HG03025 (cell line): Measurements from ENCODE around the gene TTC7B.

Experiments used
- ATAC-seq: cut with Tn5 transposase; IDR thresholded peaks from one replicate; pipeline ENCODE4 v1.9.1; 2021; ENCODE audit warnings: mild to moderate bottlenecking, moderate library complexity; ENCODE audit not compliant: unreplicated experiment, low FRiP score

TTC7B gene

DNA sequence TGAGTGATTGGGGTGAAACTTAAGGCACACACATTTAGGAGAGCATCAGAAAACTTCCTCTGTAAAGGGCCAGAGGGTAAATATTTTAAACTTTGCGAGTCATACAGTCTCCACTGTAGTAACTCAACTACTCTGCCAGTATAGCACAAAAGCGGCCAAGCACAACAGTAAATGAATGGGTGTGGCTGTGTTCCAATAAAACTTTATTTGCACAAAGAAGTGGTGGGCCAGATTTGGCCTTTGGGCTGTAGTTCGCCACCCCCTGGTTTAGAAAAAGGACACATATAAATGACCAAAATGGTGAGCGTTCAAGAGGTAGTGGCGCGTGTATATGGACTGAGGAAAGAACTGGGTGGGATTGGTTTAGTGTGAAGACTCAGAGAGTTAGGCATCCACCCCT, 309.5 kb downstream of the TTC7B start:
- no peak for ATAC-seq

- no peak for ATAC-seq
These were observed 310.7 kb downstream of the TTC7B start for GRCh38 chr14:90505531-90505930.

DNA sequence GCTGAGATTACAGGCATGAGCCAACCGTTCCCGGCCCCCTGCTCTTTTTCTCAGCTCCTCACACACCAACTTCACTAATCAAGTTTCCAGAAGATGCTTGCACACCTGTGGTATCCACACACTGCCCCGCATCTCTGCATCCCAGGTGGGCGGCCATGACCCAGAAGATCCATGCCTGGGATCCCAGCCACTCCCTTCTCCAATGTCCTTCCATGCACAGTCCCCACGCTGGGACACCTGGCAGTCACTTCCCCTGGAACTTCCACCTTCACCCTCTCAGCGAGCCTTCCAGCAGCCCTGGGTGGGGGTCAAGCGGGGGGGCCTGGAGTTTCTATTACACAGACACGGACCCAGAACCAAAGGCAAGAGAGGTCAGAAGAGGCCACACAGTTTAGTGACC, 311.6 kb downstream of the TTC7B start:
- no peak for ATAC-seq

DNA sequence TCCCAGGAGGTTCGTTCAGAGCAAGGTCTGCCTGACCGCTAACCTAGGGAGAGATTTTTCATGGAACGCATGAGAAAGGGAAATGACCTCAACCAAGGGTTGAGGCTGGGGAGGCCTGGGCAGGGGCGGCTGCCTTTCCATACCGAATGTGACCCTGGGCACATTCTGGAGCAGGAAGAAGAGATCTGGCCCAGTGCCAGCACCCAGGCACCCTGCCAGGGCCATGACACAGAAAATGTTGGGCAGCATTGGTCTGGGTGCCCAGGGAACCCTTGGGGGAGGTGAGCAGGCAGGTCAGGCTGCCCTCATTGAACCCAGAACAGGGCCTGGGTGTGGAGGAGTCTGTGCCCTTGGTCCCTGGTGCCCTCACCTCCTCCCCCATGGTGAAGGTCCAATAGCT, 312.6 kb downstream of the TTC7B start:
- no peak for ATAC-seq

DNA sequence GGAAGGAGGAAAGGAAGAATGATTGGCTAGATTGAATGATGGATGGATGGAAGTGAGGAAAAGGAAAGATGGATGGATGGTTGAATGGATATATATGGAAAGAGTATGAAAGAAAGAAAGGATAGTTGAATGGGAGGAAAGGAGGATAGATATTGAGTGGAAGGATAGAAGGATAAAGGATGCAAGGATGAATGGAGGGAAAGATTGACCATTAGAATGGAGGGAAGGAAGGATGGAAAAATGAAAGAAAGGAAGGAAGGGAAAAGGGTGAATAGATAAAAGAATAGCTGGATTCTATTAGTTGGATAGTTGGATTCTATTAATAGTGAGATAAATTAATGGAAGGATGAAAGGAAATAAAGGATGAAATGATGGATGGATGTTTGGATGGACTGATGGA, 313.5 kb downstream of the TTC7B start:
- ATAC-seq, result no peak

GRCh38 chr14:90500665-90501370, 315.4 kb downstream of the TTC7B start:
- no peak for ATAC-seq

- ATAC-seq, result no peak
These were observed 316.1 kb downstream of the TTC7B start for GRCh38 chr14:90499908-90500664.

DNA sequence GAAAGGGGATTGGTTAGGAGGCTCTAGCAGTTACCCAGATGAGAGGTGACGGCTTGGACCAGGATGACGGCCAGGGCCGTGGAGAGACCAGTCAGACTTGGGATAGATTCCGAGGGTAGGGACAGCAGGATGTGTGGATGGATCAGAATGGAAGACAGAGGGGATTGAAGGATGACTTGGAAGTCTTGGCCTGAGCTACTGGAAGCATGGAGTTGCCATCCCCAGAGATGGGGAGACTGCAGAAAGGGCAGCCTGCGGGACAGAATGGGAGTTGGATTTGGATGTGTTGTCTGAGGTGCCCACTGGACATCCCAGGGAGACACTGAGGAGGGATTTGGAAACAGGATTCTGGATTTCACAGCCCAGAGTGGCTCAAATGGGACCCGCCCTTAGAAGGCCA, 317.1 kb downstream of the TTC7B start:
- ATAC-seq, result no peak

DNA sequence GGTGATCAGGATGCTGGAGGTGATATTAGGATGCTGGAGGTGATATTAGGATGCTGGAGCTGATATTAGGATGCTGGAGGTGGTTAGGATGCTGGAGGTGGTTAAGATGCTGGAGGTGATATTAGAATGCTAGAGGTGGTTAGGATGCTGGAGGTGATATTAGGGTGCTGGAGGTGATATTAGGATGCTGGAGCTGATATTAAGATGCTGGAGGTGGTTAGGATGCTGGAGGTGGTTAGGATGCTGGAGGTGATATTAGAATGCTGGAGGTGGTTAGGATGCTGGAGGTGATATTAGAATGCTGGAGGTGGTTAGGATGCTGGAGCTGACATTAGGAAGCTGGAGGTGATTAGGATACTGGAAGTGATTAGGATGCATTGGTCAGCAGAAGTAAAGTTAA, 318.0 kb downstream of the TTC7B start:
- no peak for ATAC-seq

GRCh38 chr14:90496379-90496778, 319.9 kb downstream of the TTC7B start:
- no peak for ATAC-seq

GRCh38 chr14:90495357-90496276, 320.6 kb downstream of the TTC7B start:
- ATAC-seq, result no peak

- no peak for ATAC-seq
These were observed 324.2 kb downstream of the TTC7B start for GRCh38 chr14:90491911-90492531.

GRCh38 chr14:90491221-90491885, 324.9 kb downstream of the TTC7B start:
- ATAC-seq, result no peak

DNA sequence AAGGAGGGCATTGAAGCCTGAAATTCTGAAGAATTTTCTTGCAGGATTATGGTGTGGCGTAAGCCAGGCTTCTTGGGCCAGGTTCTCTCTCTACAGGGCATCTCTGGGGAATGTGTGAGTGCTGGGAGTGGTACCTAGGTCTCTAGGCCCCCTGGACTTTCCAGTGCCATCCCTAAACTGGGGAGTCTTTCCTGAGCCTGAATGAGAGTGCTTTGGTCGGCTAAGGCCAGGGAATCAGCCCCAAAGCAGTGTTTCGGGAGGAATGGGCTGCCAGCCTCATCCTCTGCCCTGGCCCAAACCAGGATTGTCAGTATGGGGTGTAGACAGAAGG, 325.5 kb downstream of the TTC7B start:
- ATAC-seq, result no peak

- no peak for ATAC-seq
These were observed 326.1 kb downstream of the TTC7B start for GRCh38 chr14:90489916-90490719.

- ATAC-seq, result no peak
These were observed 326.9 kb downstream of the TTC7B start for GRCh38 chr14:90489306-90489705.

GRCh38 chr14:90488256-90488655, 328.0 kb downstream of the TTC7B start:
- no peak for ATAC-seq

GRCh38 chr14:90487462-90487861, 328.8 kb downstream of the TTC7B start:
- no peak for ATAC-seq

DNA sequence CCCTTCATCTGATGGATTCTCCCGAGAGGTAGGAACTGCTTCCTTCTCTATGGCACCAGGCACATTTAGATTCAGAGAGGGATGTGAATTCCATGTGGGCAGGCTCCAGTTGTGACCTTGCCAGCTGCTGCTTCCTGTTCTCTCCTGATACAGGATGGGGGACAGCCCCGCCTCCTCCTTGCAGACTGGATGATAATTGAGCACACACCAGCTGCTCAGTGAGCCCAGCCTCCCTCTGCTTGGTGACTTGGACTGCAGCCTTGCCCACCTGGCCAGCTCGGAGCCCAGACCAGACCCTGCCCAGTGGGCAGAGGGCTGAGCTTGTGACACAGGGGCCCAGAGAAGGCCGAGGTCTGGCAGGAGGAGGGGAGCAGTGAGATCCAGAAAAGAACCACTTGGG, 329.2 kb downstream of the TTC7B start:
- ATAC-seq, result no peak
